H9 (cell line): ENCODE measurements around the gene TTC7B. TPM values are rescaled to one million over a fixed set of nuclear protein-coding genes. Genes with fewer than 3 reads are reported as not detected.

ENCODE experiments used
- DNase-seq: peaks from one replicate; pipeline ENCODE4 v3.0.0-alpha.2; 2017
- H2AFZ ChIP-seq: one replicate; pipeline ENCODE4 v1.6.1; 2013; ENCODE audit warnings: mild to moderate bottlenecking, low read length, control low read depth, moderate library complexity
- H2AK5ac ChIP-seq: 2 replicates; pipeline ENCODE4 v1.6.1; 2013; ENCODE audit warnings: low read length, control low read depth, mixed read lengths; ENCODE audit not compliant: insufficient read length
- H2BK120ac ChIP-seq: one replicate; pipeline ENCODE4 v1.6.1; 2013; ENCODE audit warnings: low read depth, mild to moderate bottlenecking, low read length, control low read depth, inconsistent platforms; ENCODE audit not compliant: poor library complexity, severe bottlenecking
- H2BK12ac ChIP-seq: 2 replicates; pipeline ENCODE4 v1.6.1; 2013; ENCODE audit warnings: low read length, control low read depth, mixed read lengths, low read depth; ENCODE audit not compliant: insufficient read length
- H2BK15ac ChIP-seq: 2 replicates; pipeline ENCODE4 v1.6.1; 2013; ENCODE audit warnings: low read depth, low read length, control low read depth
- H2BK20ac ChIP-seq: one replicate; pipeline ENCODE4 v1.6.1; 2013; ENCODE audit warnings: low read depth, mild to moderate bottlenecking, low read length, control low read depth, inconsistent platforms; ENCODE audit not compliant: poor library complexity, severe bottlenecking
- H2BK5ac ChIP-seq: 2 replicates; pipeline ENCODE4 v1.6.1; 2013; ENCODE audit warnings: low read length, control low read depth, mixed read lengths; ENCODE audit not compliant: insufficient read length
- H3K14ac ChIP-seq: 2 replicates; pipeline ENCODE4 v1.6.1; 2013; ENCODE audit warnings: low read length, control low read depth; ENCODE audit not compliant: insufficient read depth
- H3K18ac ChIP-seq: 2 replicates; pipeline ENCODE4 v1.6.1; 2013; ENCODE audit warnings: low read depth, mild to moderate bottlenecking, mixed read lengths, low read length, control low read depth; ENCODE audit not compliant: insufficient read length
- H3K23ac ChIP-seq: 2 replicates; pipeline ENCODE4 v1.6.1; 2013; ENCODE audit warnings: low read length, control low read depth, mixed read lengths, low read depth; ENCODE audit not compliant: insufficient read length
- H3K23me2 ChIP-seq: 2 replicates; pipeline ENCODE4 v1.6.1; 2013; ENCODE audit warnings: low read depth, mild to moderate bottlenecking, mixed read lengths, low read length, control low read depth; ENCODE audit not compliant: insufficient read length, poor library complexity, severe bottlenecking
- H3K27ac ChIP-seq: 2 replicates; pipeline ENCODE4 v1.5.1; 2013; ENCODE audit warnings: low read length, control low read depth, mixed read lengths, low read depth; ENCODE audit not compliant: insufficient read length
- H3K27me3 ChIP-seq: 2 replicates; pipeline ENCODE4 v1.6.1; 2013; ENCODE audit warnings: low read length, control low read depth, inconsistent platforms; ENCODE audit not compliant: insufficient read depth
- H3K4ac ChIP-seq: 2 replicates; pipeline ENCODE4 v1.6.1; 2013; ENCODE audit warnings: low read depth, mild to moderate bottlenecking, control low read depth, inconsistent platforms, low read length, moderate library complexity
- H3K4me1 ChIP-seq: 2 replicates; pipeline ENCODE4 v1.6.1; 2013; ENCODE audit warnings: low read length, control low read depth, inconsistent platforms; ENCODE audit not compliant: insufficient read depth
- H3K4me2 ChIP-seq: 2 replicates; pipeline ENCODE4 v1.6.1; 2013; ENCODE audit warnings: low read length, control low read depth, mixed read lengths; ENCODE audit not compliant: insufficient read length, insufficient read depth
- H3K56ac ChIP-seq: 2 replicates; pipeline ENCODE4 v1.6.1; 2013; ENCODE audit warnings: low read depth, mild to moderate bottlenecking, mixed read lengths, low read length, control low read depth; ENCODE audit not compliant: insufficient read length
- H3K79me1 ChIP-seq: 2 replicates; pipeline ENCODE4 v1.6.1; 2013; ENCODE audit warnings: low read depth, mild to moderate bottlenecking, moderate library complexity, low read length, control low read depth, inconsistent platforms; ENCODE audit not compliant: insufficient read depth, poor library complexity, severe bottlenecking
- H3K79me2 ChIP-seq: 2 replicates; pipeline ENCODE4 v1.6.1; 2013; ENCODE audit warnings: low read length, control low read depth, inconsistent platforms; ENCODE audit not compliant: insufficient read depth
- H3K9ac ChIP-seq: 2 replicates; pipeline ENCODE4 v1.6.1; 2013; ENCODE audit warnings: low read length, control low read depth, mixed read lengths; ENCODE audit not compliant: insufficient read length; ENCODE audit errors: extremely low read depth
- H3K9me3 ChIP-seq: one replicate; pipeline ENCODE4 v1.6.1; 2013; ENCODE audit warnings: low read depth, low read length, inconsistent platforms; ENCODE audit not compliant: control insufficient read depth
- H3T11ph ChIP-seq: one replicate; pipeline ENCODE4 v1.6.1; 2013; ENCODE audit warnings: mild to moderate bottlenecking, low read length, control low read depth, inconsistent platforms
- H4K20me1 ChIP-seq: one replicate; pipeline ENCODE4 v1.6.1; 2013; ENCODE audit not compliant: control insufficient read depth, insufficient read length, insufficient read depth
- H4K5ac ChIP-seq: 2 replicates; pipeline ENCODE4 v1.6.1; 2013; ENCODE audit warnings: low read depth, mild to moderate bottlenecking, mixed read lengths, low read length, control low read depth; ENCODE audit not compliant: insufficient read length
- H4K8ac ChIP-seq: replicated peaks from 2 replicates; pipeline ENCODE4 v1.6.1; 2013; ENCODE audit warnings: low read length, control low read depth, mixed read lengths, low read depth; ENCODE audit not compliant: insufficient read length
- H4K91ac ChIP-seq: 2 replicates; pipeline ENCODE4 v1.6.1; 2013; ENCODE audit warnings: low read depth, mild to moderate bottlenecking, moderate library complexity, mixed read lengths, low read length, control low read depth; ENCODE audit not compliant: insufficient read length
- H3K27ac Mint-ChIP-seq, 3 experiments: 2 replicates in 2 of 3; 3 replicates in 1 of 3; pipeline ENCODE4 v1.8.0; 2020 to 2021; ENCODE audit warnings: mixed read lengths in 3 of 3, mild to moderate bottlenecking in 1 of 3, moderate library complexity in 1 of 3
- H3K27me3 Mint-ChIP-seq: 2 replicates; pipeline ENCODE4 v1.8.0; 2021; ENCODE audit warnings: low read depth, mild to moderate bottlenecking, moderate library complexity, mixed read lengths
- H3K36me3 Mint-ChIP-seq, 3 experiments: 2 replicates in 2 of 3; 3 replicates in 1 of 3; pipeline ENCODE4 v1.8.0; 2020 to 2021; ENCODE audit warnings: low read depth in 3 of 3, mixed read lengths in 3 of 3; ENCODE audit not compliant: insufficient read depth in 1 of 3
- H3K4me1 Mint-ChIP-seq, 2 experiments: 2 replicates each; pipeline ENCODE4 v1.8.0; 2020; ENCODE audit warnings: mixed read lengths in 2 of 2
- H3K4me3 Mint-ChIP-seq, 2 experiments: 2 replicates in 1 of 2; 3 replicates in 1 of 2; pipeline ENCODE4 v1.8.0; 2020 to 2021; ENCODE audit warnings: mild to moderate bottlenecking in 2 of 2, mixed read lengths in 2 of 2, moderate library complexity in 1 of 2
- H3K9me3 Mint-ChIP-seq, 2 experiments: 2 replicates in 1 of 2; 3 replicates in 1 of 2; pipeline ENCODE4 v1.8.0; 2020; ENCODE audit warnings: mild to moderate bottlenecking in 2 of 2, mixed read lengths in 2 of 2, moderate library complexity in 1 of 2
- WGBS: extraction: QIAGEN DNeasy Blood & Tissue Kit; methylation state at CpG from one replicate; pipeline ENCODE4 v1.1.7; 2013; ENCODE audit warnings: missing lambda C conversion rate, low lambda C conversion rate, mixed read lengths; ENCODE audit not compliant: insufficient read length; ENCODE audit errors: extremely low coverage; 5-methylcytosine and 5-hydroxymethylcytosine counted together
- total RNA-seq: library from RNA; stranded (reverse); gene quantifications from 2 replicates; pipeline ENCODE4 v1.2.1, GENCODE V29; 2021
- TF ChIP-seq, protein P1 (sequence below): fragments of 200-600 bp; sonication (generic); conservative IDR thresholded peaks from 3 replicates; pipeline ENCODE4 v1.8.0; 2021; ENCODE audit warnings: antibody characterized with exemption, mild to moderate bottlenecking

Gene TTC7B
- total RNA-seq, 1 experiment from 2014 or later = 33.7 TPM

DNA sequence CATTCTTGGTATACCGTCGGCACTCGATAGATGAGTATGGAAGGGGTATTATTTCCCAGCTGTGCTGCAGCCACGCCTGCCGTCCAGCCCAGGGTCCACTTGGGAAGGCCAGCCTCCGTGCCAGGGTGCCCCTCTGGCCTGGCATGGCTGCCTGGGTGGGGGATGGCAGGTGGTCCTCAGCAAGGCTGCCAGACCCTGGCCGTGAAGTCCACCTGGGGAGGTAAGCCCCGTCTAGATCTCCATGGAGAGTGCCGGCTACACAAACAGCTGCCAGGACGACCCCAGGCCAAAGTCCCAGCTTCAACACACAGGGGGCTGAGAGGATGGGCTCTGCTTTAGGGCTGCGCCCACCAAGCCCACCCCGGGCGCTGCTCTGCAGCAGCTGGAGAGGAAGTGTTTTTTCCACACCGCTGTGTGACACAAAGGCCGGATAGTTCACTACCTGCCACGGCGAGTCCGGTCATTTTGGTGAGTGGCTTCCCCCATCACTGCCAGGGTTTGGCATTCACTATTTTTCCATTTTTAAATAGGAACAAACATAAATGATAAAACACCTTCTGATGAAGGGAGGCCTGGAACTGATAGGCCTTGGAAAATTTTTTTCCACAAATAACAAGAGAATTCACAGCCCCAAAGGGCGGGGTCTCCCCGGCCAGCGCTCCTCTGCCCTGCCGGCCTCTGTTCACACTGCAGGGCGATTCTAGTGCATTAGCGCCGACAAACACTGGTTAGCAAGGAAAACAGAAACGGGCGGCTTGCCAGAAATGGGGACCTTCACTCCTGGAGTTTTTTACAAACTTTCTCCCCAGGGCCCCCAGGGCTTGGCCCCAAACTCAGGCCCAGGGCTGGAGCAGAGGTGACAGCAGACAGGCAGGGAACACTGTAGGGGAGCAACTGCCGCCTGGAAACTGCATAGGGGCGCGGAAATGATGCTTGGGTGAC, 257.9 kb downstream of the TTC7B start:
- Histone ChIP-seq H4K91ac (no peak overlapping the region), H3K4me2 (no peak overlapping the region), H4K5ac (no peak overlapping the region), H3K79me2 (no peaks in the 10 kb centered on the region), H3K27ac (no peak overlapping the region), H3K14ac (no peak overlapping the region), H3K27me3 (no peaks in the 10 kb centered on the region), H2BK5ac (no peak overlapping the region), H3K18ac (no peak overlapping the region), H2BK12ac (no peak overlapping the region), H2BK20ac (no peak overlapping the region), H3K23me2 (no peaks in the 10 kb centered on the region), H2AFZ (no peak overlapping the region), H2AK5ac (no peak overlapping the region), H4K8ac (no peak overlapping the region), H3K4me1 (peaks cover 5% of the 10 kb centered on the region; the same call in 1 of the 2 replicates), H3K79me1 (no peaks in the 10 kb centered on the region), H4K20me1 (no peaks in the 10 kb centered on the region), H2BK15ac (no peak overlapping the region), H3K9ac (no peak overlapping the region), H3K23ac (no peak overlapping the region), H3K56ac (no peak overlapping the region), H3K9me3 (no peaks in the 10 kb centered on the region), H3K4ac (no peak overlapping the region), H2BK120ac (no peak overlapping the region), H3T11ph (no peak overlapping the region)
- no peak for DNase-seq
- Mint-ChIP-seq H3K27ac (peak overlapping the region in 1 of 3 experiments; percentile 53; a peak in 1 of 7 replicates), H3K36me3 (peaks cover 0 to 7% (median 2%) of the 10 kb centered on the region in 3 experiments; a peak in 5 of 7 replicates), H3K27me3 (peaks cover 2% of the 10 kb centered on the region), H3K9me3 (no peaks in the 10 kb centered on the region), H3K4me1 (peaks cover 18 to 24% of the 10 kb centered on the region in 2 experiments), H3K4me3 (no peak overlapping the region)
- no CpG with 5 or more reads among the region's 30 CpGs for WGBS
- TF ChIP-seq, protein P1, sequence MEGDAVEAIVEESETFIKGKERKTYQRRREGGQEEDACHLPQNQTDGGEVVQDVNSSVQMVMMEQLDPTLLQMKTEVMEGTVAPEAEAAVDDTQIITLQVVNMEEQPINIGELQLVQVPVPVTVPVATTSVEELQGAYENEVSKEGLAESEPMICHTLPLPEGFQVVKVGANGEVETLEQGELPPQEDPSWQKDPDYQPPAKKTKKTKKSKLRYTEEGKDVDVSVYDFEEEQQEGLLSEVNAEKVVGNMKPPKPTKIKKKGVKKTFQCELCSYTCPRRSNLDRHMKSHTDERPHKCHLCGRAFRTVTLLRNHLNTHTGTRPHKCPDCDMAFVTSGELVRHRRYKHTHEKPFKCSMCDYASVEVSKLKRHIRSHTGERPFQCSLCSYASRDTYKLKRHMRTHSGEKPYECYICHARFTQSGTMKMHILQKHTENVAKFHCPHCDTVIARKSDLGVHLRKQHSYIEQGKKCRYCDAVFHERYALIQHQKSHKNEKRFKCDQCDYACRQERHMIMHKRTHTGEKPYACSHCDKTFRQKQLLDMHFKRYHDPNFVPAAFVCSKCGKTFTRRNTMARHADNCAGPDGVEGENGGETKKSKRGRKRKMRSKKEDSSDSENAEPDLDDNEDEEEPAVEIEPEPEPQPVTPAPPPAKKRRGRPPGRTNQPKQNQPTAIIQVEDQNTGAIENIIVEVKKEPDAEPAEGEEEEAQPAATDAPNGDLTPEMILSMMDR = no peak
